ENCODE measurements around the gene SZT2. TPM values are rescaled to one million over a fixed set of nuclear protein-coding genes. Genes with fewer than 3 reads are reported as not detected.

Gene SZT2
- total RNA-seq, 1 donor from 2014 or later = 17.0 TPM

DNA sequence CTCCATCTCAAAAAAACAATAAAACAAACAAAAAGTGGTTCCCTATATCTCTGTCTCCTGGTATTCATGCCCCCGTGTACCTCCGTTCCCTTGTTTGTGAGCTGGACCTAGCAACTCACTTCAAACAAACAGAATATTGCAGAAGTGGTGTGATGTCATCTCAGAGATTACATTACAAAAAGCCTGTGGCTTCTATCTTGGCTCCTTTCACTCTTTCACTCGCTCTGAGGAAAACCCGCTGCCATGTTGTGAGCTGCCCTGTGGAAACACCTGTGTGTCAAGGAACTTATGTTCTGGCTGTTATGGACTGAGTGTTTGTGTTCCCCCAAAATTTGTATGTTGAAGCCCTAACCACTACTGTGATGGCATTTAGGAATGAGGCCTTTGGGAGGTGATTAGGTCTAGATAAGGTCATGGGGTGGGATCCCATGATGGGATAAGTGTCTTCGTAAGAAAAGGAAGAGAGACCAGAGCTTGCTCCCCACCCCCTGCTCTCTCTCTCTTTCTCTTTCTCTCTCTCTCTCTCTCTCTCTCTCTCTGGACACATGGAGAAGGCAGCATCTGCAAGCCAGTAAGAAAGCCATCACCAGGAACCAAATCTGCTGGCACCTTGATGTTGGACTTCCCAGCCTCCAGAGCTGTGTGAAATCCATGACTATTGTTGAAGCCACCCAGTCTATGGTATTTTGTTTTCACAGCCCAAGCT is 71.4 kb downstream of the SZT2 start:
- TF ChIP-seq, protein P1, sequence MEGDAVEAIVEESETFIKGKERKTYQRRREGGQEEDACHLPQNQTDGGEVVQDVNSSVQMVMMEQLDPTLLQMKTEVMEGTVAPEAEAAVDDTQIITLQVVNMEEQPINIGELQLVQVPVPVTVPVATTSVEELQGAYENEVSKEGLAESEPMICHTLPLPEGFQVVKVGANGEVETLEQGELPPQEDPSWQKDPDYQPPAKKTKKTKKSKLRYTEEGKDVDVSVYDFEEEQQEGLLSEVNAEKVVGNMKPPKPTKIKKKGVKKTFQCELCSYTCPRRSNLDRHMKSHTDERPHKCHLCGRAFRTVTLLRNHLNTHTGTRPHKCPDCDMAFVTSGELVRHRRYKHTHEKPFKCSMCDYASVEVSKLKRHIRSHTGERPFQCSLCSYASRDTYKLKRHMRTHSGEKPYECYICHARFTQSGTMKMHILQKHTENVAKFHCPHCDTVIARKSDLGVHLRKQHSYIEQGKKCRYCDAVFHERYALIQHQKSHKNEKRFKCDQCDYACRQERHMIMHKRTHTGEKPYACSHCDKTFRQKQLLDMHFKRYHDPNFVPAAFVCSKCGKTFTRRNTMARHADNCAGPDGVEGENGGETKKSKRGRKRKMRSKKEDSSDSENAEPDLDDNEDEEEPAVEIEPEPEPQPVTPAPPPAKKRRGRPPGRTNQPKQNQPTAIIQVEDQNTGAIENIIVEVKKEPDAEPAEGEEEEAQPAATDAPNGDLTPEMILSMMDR (IDR thresholded peaks at IDR 0.05; ENCODE audit: insufficient read depth, low read length, poor library complexity, severe bottlenecking) = no peak
- Histone ChIP-seq H3K4me3 (ENCODE audit: low read depth, low read length) (no peak overlapping the region), H3K27me3 (ENCODE audit: control insufficient read depth, insufficient read depth, low read length) (no peaks in the 10 kb centered on the region), H3K36me3 (ENCODE audit: control insufficient read depth, insufficient read depth, low read length) (no peaks in the 10 kb centered on the region)
- DNase-seq (ENCODE audit: low read depth) = no peak

DNA sequence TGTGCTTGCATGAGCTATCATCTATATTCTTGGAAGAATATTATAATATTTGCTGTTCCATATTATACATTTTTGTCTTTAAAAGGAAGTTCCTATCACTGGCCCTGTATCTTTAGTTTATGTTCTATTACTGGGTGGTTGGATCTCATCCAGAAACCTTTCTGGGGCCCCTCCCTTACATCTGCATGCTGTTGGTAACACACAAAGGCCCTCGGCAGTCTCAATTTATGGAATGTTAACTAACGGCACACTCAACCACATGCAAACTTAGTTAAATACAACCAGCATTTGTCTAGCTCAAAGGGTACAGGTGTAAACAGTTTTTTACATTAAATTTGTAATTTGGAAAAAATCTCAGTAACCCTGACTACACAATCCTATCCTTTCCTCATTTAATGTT is 73.8 kb downstream of the SZT2 start:
- H3K36me3 ChIP-seq (ENCODE audit: control insufficient read depth, insufficient read depth, low read length) = no peaks in the 10 kb centered on the region
- H3K27me3 ChIP-seq (ENCODE audit: control insufficient read depth, insufficient read depth, low read length) = no peaks in the 10 kb centered on the region
- H3K4me3 ChIP-seq (ENCODE audit: low read depth, low read length) = no peak overlapping the region
- TF ChIP-seq, protein P1 (IDR thresholded peaks at IDR 0.05; ENCODE audit: insufficient read depth, low read length, poor library complexity, severe bottlenecking) = no peak
- no peak for DNase-seq (ENCODE audit: low read depth)

DNA sequence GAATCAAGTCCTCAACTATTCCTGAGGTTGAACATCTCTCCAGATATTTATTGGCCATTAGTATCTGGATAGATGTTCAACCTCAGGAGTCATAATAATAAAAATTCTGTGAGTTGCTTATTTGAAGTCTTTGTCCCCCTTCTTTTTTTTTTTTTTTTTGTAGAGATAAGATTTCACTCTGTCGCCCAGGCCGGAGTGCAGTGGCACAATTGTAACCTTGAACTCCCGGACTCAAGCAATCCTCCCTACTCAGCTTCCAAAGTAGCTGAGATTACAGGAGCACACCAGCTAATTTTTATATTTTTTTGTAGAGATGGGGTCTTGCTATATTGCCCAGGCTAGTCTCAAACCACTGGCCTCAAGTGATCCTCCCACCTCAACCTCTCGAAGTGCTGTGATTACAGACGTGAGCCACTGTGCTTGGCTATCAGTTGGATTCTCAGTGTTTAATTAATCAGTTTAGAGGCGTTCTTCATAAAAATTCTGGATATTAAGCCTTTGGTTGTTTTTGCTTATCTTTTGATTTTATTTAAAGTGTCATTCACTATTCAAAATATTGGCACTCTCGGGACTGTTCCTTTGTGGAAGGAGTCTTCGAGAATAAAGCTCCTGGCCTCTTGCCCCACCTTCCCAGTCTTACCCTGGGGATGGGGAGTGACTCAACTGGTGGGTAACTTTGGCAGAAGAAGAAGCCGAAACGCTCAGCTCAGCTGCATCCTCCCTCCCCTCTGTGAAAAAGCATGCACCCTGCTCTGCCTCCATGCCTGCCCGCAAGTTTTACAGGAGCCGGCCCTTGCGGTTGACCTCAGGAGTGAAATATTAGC is 75.2 kb downstream of the SZT2 start:
- H3K4me3 ChIP-seq (ENCODE audit: low read depth, low read length) = no peak overlapping the region
- no peaks in the 10 kb centered on the region for H3K27me3 ChIP-seq (ENCODE audit: control insufficient read depth, insufficient read depth, low read length)
- no peaks in the 10 kb centered on the region for H3K36me3 ChIP-seq (ENCODE audit: control insufficient read depth, insufficient read depth, low read length)
- TF ChIP-seq, protein P1 (IDR thresholded peaks at IDR 0.05; ENCODE audit: insufficient read depth, low read length, poor library complexity, severe bottlenecking) = no peak
- no peak for DNase-seq (ENCODE audit: low read depth)

DNA sequence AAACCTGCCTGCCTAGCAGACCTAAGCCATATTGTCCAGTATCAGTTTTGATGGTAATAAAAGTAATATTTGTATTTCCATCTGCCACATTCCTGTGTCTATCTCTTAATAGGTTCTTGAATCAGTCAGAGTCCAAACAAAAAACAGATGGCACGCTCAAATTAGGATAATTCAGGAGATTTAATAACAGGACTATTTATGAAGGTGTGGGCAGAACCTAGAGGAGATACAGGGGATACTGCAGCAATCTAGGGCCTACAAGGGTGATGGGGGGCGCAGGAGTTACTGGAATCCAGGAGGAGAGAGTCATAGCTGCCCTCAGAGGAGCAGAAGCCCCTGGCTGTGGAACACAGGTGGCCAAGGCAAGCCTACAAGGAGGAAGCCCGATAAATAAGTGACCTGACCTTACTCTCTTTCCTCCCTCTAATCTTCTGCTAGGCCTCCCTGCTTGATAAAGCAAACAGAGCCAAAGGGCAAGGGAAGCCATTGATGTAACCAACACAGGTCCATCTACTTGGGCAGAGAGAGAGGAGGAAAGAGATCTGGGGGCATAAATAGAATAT is 75.9 kb downstream of the SZT2 start:
- Histone ChIP-seq H3K4me3 (ENCODE audit: low read depth, low read length) (no peak overlapping the region), H3K36me3 (ENCODE audit: control insufficient read depth, insufficient read depth, low read length) (no peaks in the 10 kb centered on the region), H3K27me3 (ENCODE audit: control insufficient read depth, insufficient read depth, low read length) (no peaks in the 10 kb centered on the region)
- TF ChIP-seq, protein P1 (IDR thresholded peaks at IDR 0.05; ENCODE audit: insufficient read depth, low read length, poor library complexity, severe bottlenecking) = no peak
- DNase-seq (ENCODE audit: low read depth) = no peak

DNA sequence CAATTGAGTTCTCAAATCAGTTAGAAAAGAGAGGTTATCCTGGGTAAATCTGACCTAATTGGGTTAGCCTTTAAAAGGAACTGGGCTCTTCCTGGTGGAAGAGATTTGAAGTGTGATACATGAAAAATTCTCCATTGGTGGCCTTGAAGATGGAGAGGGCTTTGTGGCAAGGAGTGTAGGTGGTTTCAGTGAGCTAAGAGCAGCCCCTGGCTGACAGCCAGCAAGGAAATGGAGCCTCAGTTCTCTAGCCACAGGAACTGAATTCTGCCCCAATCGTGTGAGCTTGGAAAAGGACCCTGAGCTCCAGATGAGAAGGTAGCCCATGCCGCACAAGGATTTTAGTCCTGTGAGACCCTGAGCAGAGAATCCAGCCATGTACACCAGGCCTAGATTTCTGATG is 76.7 kb downstream of the SZT2 start:
- H3K36me3 ChIP-seq (ENCODE audit: control insufficient read depth, insufficient read depth, low read length) = no peaks in the 10 kb centered on the region
- TF ChIP-seq, protein P1 (IDR thresholded peaks at IDR 0.05; ENCODE audit: insufficient read depth, low read length, poor library complexity, severe bottlenecking) = no peak
- no peak for DNase-seq (ENCODE audit: low read depth)
- no peaks in the 10 kb centered on the region for H3K27me3 ChIP-seq (ENCODE audit: control insufficient read depth, insufficient read depth, low read length)
- no peak overlapping the region for H3K4me3 ChIP-seq (ENCODE audit: low read depth, low read length)

All from kidney epithelial cell (primary cell).